ENCODE results near the gene FN3KRP.

FN3KRP gene, protein sequence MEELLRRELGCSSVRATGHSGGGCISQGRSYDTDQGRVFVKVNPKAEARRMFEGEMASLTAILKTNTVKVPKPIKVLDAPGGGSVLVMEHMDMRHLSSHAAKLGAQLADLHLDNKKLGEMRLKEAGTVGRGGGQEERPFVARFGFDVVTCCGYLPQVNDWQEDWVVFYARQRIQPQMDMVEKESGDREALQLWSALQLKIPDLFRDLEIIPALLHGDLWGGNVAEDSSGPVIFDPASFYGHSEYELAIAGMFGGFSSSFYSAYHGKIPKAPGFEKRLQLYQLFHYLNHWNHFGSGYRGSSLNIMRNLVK

DNA sequence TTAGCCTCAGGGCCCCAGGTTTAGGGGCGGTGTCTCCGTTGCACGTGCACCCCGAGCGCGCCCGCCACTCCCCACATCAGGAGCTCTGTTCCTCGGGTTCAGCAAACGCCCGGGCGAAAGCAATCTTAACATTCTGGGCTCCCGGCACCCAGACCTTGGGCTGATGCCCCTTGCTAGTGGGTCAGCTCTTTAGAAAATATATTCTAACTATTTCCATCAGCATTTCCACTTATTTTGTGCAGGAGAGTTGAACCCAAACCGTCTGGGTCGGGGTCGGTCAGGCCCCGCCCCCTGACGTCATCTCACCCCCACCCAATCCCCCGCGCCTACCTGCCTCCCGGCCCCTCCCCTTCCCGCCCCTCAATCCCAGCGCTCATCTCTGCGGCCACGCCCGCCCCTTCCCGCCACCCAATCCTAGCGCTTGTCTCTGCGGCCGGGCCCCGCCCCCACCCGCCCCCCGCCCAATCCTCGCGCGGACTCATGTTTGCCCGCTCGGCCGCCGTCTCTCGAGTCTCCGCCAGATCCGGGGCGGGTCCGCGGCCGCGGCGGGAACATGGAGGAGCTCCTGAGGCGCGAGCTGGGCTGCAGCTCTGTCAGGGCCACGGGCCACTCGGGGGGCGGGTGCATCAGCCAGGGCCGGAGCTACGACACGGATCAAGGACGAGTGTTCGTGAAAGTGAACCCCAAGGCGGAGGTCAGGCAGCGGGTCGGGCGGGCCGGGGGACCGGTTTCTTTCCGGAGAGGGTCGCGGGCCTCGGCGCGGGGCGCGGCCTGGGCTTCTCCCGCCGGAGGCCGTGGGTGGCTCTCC, at the start of gene FN3KRP:
FN3KRP (plus strand) TSS at position 504 of the 808 bp plus-strand sequence; CDS start at position 554, 50 bp downstream.
- peak; percentile 98 for DNase-seq

- no peak for DNase-seq
Observed at GRCh38 chr17:82666931-82667667, 49.4 kb upstream of the FN3KRP start.

- DNase-seq = no peak
Observed at GRCh38 chr17:82667668-82668000, 48.9 kb upstream of the FN3KRP start.

DNA sequence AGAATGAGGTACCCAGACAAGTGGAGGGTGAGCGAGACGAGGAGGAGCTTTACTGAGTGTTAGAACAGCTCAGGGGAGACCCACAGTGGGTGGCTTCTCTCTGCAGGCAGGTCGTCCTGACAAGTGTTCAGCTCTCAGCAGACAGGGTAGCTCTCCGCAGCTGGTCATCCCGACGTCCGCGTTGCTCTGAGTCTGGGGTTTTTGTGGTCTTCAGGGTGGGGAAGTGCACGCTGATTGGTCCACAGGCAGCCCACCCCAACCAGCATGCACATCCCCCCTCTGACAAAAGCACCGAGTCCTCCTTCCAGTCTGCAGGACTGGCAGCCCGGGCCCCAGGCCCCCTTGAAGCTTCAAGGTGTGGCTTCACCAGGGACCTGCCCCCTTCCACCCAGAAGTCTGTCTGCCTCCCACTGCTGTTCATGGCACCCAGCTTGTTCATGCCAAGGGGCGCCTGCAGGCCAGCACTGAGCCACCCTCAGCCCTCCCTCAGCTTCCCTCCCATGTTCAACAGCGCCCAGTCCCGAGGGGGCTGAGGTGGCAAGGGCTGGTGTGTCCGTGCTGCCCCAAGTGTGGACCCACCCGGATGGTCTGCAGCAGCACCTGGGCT, 48.4 kb upstream of the FN3KRP start:
- no peak for DNase-seq

GRCh38 chr17:82668631-82669099, 47.8 kb upstream of the FN3KRP start:
- no peak for DNase-seq

DNA sequence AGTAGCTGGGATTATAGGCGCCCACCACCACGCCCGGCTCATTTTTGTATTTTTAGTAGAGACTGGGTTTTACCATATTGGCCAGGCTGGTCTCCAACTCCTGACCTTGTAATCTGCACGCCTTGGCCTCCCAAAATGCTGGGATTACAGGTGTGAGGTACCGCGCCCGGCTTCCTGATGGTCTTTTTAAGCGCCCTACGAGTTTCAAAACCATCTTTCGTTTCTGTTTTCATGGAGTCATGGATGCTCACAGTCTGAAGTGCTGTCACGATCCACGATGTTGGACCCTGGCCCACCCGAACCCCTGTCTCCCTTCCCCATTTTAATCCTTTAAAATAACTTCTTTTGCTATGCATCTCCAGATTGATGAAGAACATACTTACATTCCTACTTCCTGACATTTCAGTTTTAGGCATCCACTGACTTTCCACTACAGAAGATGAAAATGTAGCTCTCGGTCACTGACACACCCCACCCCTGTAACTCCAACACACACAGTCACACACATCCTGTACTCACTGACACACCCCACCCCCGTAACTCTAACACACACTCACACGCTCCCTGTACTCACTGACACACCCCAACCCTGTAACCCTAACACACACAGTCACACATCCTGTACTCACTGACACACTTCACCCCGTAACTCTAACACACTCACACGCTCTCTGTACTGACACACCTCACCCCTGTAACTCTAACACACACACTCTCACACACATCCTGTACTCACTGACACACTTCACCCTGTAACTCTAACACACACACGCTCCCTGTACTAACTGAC, 45.6 kb upstream of the FN3KRP start:
- DNase-seq = no peak

GRCh38 chr17:82674656-82675475, 41.6 kb upstream of the FN3KRP start:
- peak; percentile 73 for DNase-seq

DNA sequence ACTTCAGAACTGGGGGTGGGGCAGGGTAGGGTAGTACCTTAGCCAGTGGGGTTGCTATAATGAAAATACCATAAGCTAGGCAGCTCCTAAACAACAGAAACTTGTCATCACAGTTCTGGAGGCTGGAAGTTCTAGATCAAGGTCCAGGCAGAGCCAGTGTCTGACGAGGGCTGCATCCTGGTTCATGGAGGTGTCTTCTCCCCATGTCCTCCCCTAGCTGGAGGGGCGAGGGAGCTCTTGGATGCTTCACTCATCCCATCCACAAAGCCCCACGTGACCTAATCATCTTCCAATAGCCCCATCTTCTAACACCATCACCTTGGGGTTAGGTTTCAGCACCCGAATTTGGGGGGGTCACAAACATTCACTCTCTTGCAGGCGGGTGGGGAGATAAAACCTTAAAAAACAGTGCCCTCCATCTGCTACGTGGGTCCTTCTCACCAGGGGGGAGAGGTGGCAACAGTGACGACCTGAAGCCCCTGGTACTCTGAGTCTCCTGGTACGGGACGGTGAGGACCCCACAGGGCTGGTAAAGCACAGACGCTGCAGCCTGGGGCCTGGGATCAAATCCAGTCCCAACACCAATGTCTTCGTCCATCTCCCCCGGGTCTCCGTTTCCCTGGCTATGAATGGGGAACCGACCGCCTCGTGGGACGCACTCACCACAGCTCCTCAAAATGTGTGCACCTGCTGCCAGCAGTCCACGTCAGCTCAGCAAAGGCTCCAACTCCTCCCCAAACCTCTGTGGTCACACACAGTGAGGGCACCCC, 40.8 kb upstream of the FN3KRP start:
- no peak for DNase-seq

GRCh38 chr17:82677353-82677925, 39.1 kb upstream of the FN3KRP start:
- peak; percentile 58 for DNase-seq

GRCh38 chr17:82678265-82678891, 38.1 kb upstream of the FN3KRP start:
- DNase-seq = peak; percentile 94

GRCh38 chr17:82679586-82680465, 36.7 kb upstream of the FN3KRP start:
- no peak for DNase-seq

GRCh38 chr17:82681547-82681946, 35.0 kb upstream of the FN3KRP start:
- DNase-seq = no peak

DNA sequence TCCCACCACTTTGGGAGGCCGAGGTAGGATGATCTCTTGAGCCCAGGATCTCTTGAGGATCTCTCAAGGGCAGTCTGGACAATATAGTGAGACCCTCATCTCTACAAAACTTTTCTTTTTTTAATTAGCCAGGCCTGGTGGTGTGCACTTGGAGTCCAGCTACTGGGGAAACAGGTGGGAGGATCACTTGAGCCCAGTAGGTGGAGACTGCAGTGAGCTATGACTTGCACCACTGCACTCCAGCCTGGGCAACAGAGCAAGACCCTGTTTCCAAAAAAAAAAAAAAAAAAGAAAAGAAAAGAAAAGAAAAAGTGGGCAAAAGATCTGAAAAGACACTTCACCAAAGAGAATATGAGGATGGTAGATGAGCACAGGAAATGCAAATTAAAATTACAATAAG, 33.0 kb upstream of the FN3KRP start:
- no peak for DNase-seq

- DNase-seq = no peak
Observed at GRCh38 chr17:82684228-82684841, 32.2 kb upstream of the FN3KRP start.

DNA sequence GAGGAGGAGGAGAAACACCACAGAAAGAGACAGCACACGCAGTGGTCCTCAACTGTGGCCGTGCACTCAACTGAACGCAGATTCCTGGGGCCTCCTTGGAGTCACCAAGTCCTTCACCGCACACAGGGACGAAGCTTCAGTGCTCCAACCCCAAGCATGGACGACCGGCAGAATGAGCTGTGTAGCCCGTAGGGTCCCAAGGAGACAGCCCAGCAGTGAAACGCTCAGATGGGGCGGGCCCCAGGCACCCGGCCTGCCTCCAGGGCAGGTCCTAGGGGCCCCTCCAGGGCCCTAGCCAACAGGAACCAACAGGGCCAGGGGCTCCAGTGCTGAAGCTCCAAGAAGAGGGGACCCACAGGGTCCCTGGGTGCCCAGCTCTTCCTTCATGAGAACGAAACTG, 31.2 kb upstream of the FN3KRP start:
- no peak for DNase-seq

GRCh38 chr17:82686366-82687324, 29.9 kb upstream of the FN3KRP start:
- DNase-seq = no peak

- no peak for DNase-seq
Observed at GRCh38 chr17:82687375-82687861, 29.1 kb upstream of the FN3KRP start.
